Neural cell (in vitro differentiated cells): ENCODE data around the gene SMIM35. TPM values are rescaled to one million over a fixed set of nuclear protein-coding genes. Genes with fewer than 3 reads are reported as not detected.

Source experiments
- H2AFZ ChIP-seq: fragments of 200-600, 300-800 bp; sonication (generic), shearing (Covaris generic); 2 replicates; pipeline ENCODE4 v1.6.0; 2014; ENCODE audit warnings: low read depth, mild to moderate bottlenecking, antibody characterized with exemption, low read length, moderate library complexity
- H3F3A ChIP-seq: fragments of 200-600 bp; shearing (Covaris generic); 2 replicates; pipeline ENCODE4 v1.6.1; 2016; ENCODE audit warnings: mild to moderate bottlenecking, moderate library complexity, mixed read lengths, antibody characterized with exemption, low read length; ENCODE audit not compliant: insufficient read depth, poor library complexity, severe bottlenecking
- H3K27ac ChIP-seq: fragments of 200-600, 300-800 bp; sonication (generic), shearing (Covaris generic); 2 replicates; pipeline ENCODE4 v1.5.1; 2014; ENCODE audit warnings: mild to moderate bottlenecking, low read length, moderate library complexity
- H3K27me3 ChIP-seq: fragments of 300-800, 200-600 bp; sonication (generic), shearing (Covaris generic); 2 replicates; pipeline ENCODE4 v1.6.0; 2014; ENCODE audit warnings: mild to moderate bottlenecking, low read depth, low read length, moderate library complexity; ENCODE audit not compliant: insufficient read depth
- H3K36me3 ChIP-seq: fragments of 300-800, 200-600 bp; sonication (generic), shearing (Covaris generic); 2 replicates; pipeline ENCODE4 v1.5.1; 2014; ENCODE audit warnings: mild to moderate bottlenecking, antibody characterized with exemption, low read length, moderate library complexity; ENCODE audit not compliant: insufficient read depth
- H3K4me2 ChIP-seq: fragments of 300-800, 200-600 bp; sonication (generic), shearing (Covaris generic); 2 replicates; pipeline ENCODE4 v1.6.0; 2014; ENCODE audit warnings: mild to moderate bottlenecking, low read length
- H3K4me3 ChIP-seq: fragments of 300-800, 200-600 bp; sonication (generic), shearing (Covaris generic); 2 replicates; pipeline ENCODE4 v1.5.1; 2014; ENCODE audit warnings: mild to moderate bottlenecking, low read length, moderate library complexity
- H3K79me2 ChIP-seq: fragments of 200-600 bp; shearing (Covaris generic); replicated peaks from 2 replicates; pipeline ENCODE4 v1.6.0; 2014; ENCODE audit warnings: mild to moderate bottlenecking, low read length, moderate library complexity; ENCODE audit not compliant: insufficient read depth
- H3K9ac ChIP-seq: fragments of 300-800, 200-600 bp; sonication (generic), shearing (Covaris generic); 2 replicates; pipeline ENCODE4 v1.6.1; 2016; ENCODE audit warnings: mild to moderate bottlenecking, low read length, mixed read lengths
- H3K9me2 ChIP-seq: fragments of 200-600 bp; shearing (Covaris generic); 2 replicates; pipeline ENCODE4 v1.6.1; 2016; ENCODE audit warnings: mild to moderate bottlenecking, low read length, mixed read lengths; ENCODE audit not compliant: insufficient read depth
- H3K9me3 ChIP-seq: fragments of 200-600, 300-800 bp; sonication (generic), shearing (Covaris generic); 2 replicates; pipeline ENCODE4 v1.6.1; 2016; ENCODE audit warnings: mild to moderate bottlenecking, mixed run types, low read length, moderate library complexity, mixed read lengths
- H4K20me1 ChIP-seq: fragments of 200-600 bp; shearing (Covaris generic); 2 replicates; pipeline ENCODE4 v1.6.1; 2016; ENCODE audit warnings: mild to moderate bottlenecking, mixed run types; ENCODE audit not compliant: insufficient read depth
- EP300 ChIP-seq: fragments of 450-650 bp; conservative IDR thresholded peaks from 2 replicates; pipeline ENCODE4 v1.6.1; 2014; ENCODE audit warnings: antibody characterized with exemption, mild to moderate bottlenecking, moderate library complexity; ENCODE audit not compliant: poor library complexity, severe bottlenecking
- EZH2 ChIP-seq: fragments of 200-600, 300-800 bp; shearing (Covaris generic), sonication (generic); IDR thresholded peaks from 2 replicates; pipeline ENCODE4 v1.6.1; 2014; ENCODE audit warnings: antibody characterized with exemption, low read length, borderline replicate concordance, mild to moderate bottlenecking; ENCODE audit not compliant: insufficient read depth, poor library complexity, severe bottlenecking
- MXI1 ChIP-seq: fragments of 450-650 bp; conservative IDR thresholded peaks from 2 replicates; pipeline ENCODE4 v1.6.1; 2014; ENCODE audit warnings: antibody characterized with exemption, mild to moderate bottlenecking; ENCODE audit not compliant: poor library complexity, severe bottlenecking
- REST ChIP-seq: IDR thresholded peaks from 2 replicates; pipeline ENCODE4 v1.6.1; 2012; ENCODE audit warnings: borderline replicate concordance
- SMC3 ChIP-seq: fragments of 450-650 bp; conservative IDR thresholded peaks from 2 replicates; pipeline ENCODE4 v1.6.1; 2014; ENCODE audit warnings: antibody characterized with exemption, mild to moderate bottlenecking, moderate library complexity; ENCODE audit not compliant: poor library complexity
- TAF1 ChIP-seq: IDR thresholded peaks from 2 replicates; pipeline ENCODE4 v1.6.1; 2012; ENCODE audit warnings: low read depth
- polyA plus RNA-seq: library from polyadenylated mRNA; depleted of rRNA; stranded (reverse); fragments of >200 nt; gene quantifications from 2 replicates; pipeline ENCODE4 v1.2.3, GENCODE V29; 2014
- TF ChIP-seq, protein P1 (sequence below): fragments of 450-650 bp; IDR thresholded peaks from 2 replicates; pipeline ENCODE4 v1.5.1; 2014; ENCODE audit warnings: antibody characterized with exemption, mild to moderate bottlenecking, moderate library complexity; ENCODE audit not compliant: poor library complexity, severe bottlenecking

SMIM35 gene
- polyA plus RNA-seq, 1 donor from 2014 or later: not detected

GRCh38 chr11:118046051-118046963, 40.5 kb downstream of the SMIM35 start:
- H4K20me1 ChIP-seq: no peaks in the 10 kb centered on the region
- H3F3A ChIP-seq: no peaks in the 10 kb centered on the region
- no peak overlapping the region for H2AFZ ChIP-seq
- no peak overlapping the region for H3K4me3 ChIP-seq
- no peaks in the 10 kb centered on the region for H3K36me3 ChIP-seq
- H3K9me2 ChIP-seq: no peaks in the 10 kb centered on the region
- H3K9ac ChIP-seq: no peak overlapping the region
- no peaks in the 10 kb centered on the region for H3K79me2 ChIP-seq
- no peaks in the 10 kb centered on the region for H3K27me3 ChIP-seq
- H3K4me2 ChIP-seq: no peak overlapping the region
- no peaks in the 10 kb centered on the region for H3K9me3 ChIP-seq
- H3K27ac ChIP-seq: no peak overlapping the region
- TF ChIP-seq SMC3 (no peak), TAF1 (no peak), REST (no peak), EZH2 (no peak), EP300 (no peak)
- TF ChIP-seq, protein P1, sequence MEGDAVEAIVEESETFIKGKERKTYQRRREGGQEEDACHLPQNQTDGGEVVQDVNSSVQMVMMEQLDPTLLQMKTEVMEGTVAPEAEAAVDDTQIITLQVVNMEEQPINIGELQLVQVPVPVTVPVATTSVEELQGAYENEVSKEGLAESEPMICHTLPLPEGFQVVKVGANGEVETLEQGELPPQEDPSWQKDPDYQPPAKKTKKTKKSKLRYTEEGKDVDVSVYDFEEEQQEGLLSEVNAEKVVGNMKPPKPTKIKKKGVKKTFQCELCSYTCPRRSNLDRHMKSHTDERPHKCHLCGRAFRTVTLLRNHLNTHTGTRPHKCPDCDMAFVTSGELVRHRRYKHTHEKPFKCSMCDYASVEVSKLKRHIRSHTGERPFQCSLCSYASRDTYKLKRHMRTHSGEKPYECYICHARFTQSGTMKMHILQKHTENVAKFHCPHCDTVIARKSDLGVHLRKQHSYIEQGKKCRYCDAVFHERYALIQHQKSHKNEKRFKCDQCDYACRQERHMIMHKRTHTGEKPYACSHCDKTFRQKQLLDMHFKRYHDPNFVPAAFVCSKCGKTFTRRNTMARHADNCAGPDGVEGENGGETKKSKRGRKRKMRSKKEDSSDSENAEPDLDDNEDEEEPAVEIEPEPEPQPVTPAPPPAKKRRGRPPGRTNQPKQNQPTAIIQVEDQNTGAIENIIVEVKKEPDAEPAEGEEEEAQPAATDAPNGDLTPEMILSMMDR: no peak

DNA sequence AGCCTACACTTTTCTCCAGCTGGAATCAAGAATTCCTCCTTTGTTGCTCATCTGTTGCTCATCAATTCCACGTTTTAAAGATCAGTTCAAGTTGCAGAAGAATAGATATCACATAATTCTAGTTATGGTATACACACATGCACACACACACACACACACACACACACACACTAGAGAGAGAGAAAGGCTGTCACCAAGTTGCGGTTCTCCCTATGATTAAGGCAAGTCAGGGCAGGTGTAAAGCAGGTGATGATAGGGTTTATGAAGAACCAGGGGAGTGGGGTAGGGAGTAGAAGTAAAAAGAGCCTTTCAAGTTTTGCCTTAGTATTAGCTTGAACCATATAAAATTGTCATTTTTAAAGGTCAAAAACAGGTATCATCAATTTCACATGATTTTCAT, 41.6 kb downstream of the SMIM35 start:
- Histone ChIP-seq H3F3A (no peaks in the 10 kb centered on the region), H3K4me2 (no peak overlapping the region), H3K27ac (no peak overlapping the region), H3K4me3 (no peak overlapping the region), H3K9me2 (no peaks in the 10 kb centered on the region), H3K27me3 (no peaks in the 10 kb centered on the region), H3K9ac (no peak overlapping the region), H2AFZ (no peak overlapping the region), H3K9me3 (no peaks in the 10 kb centered on the region), H3K36me3 (no peaks in the 10 kb centered on the region), H3K79me2 (no peaks in the 10 kb centered on the region), H4K20me1 (no peaks in the 10 kb centered on the region)
- TF ChIP-seq MXI1 (no peak), REST (no peak), TAF1 (no peak)
